ENCODE results near the gene MAP1LC3B2.

MAP1LC3B2 gene

GRCh38 chr12:116600959-116601918, 42.1 kb downstream of the MAP1LC3B2 start:
- DNase-seq (ENCODE audit: low spot score) = no peak
- TF ChIP-seq CTCF (IDR thresholded peaks at IDR 0.05; ENCODE audit: extremely low read depth, missing control alignments) = no peak

GRCh38 chr12:116601933-116602810, 43.0 kb downstream of the MAP1LC3B2 start:
- no peak for TF ChIP-seq CTCF (IDR thresholded peaks at IDR 0.05; ENCODE audit: extremely low read depth, missing control alignments)
- DNase-seq (ENCODE audit: low spot score) = no peak

- TF ChIP-seq CTCF (IDR thresholded peaks at IDR 0.05; ENCODE audit: extremely low read depth, missing control alignments) = no peak
- DNase-seq (ENCODE audit: low spot score) = no peak
Observed at GRCh38 chr12:116603546-116604177, 44.5 kb downstream of the MAP1LC3B2 start.

- DNase-seq (ENCODE audit: low spot score) = no peak
- TF ChIP-seq CTCF (IDR thresholded peaks at IDR 0.05; ENCODE audit: extremely low read depth, missing control alignments) = no peak
Observed at GRCh38 chr12:116604178-116604895, 45.2 kb downstream of the MAP1LC3B2 start.

GRCh38 chr12:116604951-116605641, 45.9 kb downstream of the MAP1LC3B2 start:
- no peak for DNase-seq (ENCODE audit: low spot score)
- TF ChIP-seq CTCF (IDR thresholded peaks at IDR 0.05; ENCODE audit: extremely low read depth, missing control alignments) = no peak

GRCh38 chr12:116606397-116606796, 47.2 kb downstream of the MAP1LC3B2 start:
- no peak for DNase-seq (ENCODE audit: low spot score)
- TF ChIP-seq CTCF (IDR thresholded peaks at IDR 0.05; ENCODE audit: extremely low read depth, missing control alignments) = no peak
